ENCODE results near the gene OIT3.
"Not testable (repeated sequence)": the region's sequence is repeated elsewhere in the genome, so short reads cannot be mapped to it uniquely, and the experiment has no call there.

Gene OIT3

GRCh38 chr10:72898616-72899015 lies 5.1 kb downstream of the OIT3 start:
- no peak overlapping the region for H3K27ac ChIP-seq
- TF ChIP-seq CTCF (IDR thresholded peaks at IDR 0.05) (no peak), ZFX (IDR thresholded peaks at IDR 0.05; ENCODE audit: borderline replicate concordance) (no peak)

- TF ChIP-seq CTCF (IDR thresholded peaks at IDR 0.05) (no peak), ZFX (IDR thresholded peaks at IDR 0.05; ENCODE audit: borderline replicate concordance) (no peak)
Observed at GRCh38 chr10:72899545-72899944, 6.0 kb downstream of the OIT3 start.

GRCh38 chr10:72903941-72904446 lies 10.5 kb downstream of the OIT3 start:
- not testable (repeated sequence) for H3K27ac ChIP-seq

More at GRCh38 chr10:72899545-72899944, 6.0 kb downstream of the OIT3 start:
- no peak overlapping the region for H3K27ac ChIP-seq

GRCh38 chr10:72904806-72905205 lies 11.3 kb downstream of the OIT3 start:
- no peak overlapping the region for H3K27ac ChIP-seq
- TF ChIP-seq ZFX (IDR thresholded peaks at IDR 0.05; ENCODE audit: borderline replicate concordance), result no peak
- no peak for TF ChIP-seq CTCF (IDR thresholded peaks at IDR 0.05)

GRCh38 chr10:72906446-72906845 lies 12.9 kb downstream of the OIT3 start:
- TF ChIP-seq CTCF (IDR thresholded peaks at IDR 0.05) (no peak), ZFX (IDR thresholded peaks at IDR 0.05; ENCODE audit: borderline replicate concordance) (no peak)
- no peak overlapping the region for H3K27ac ChIP-seq

- no peak for TF ChIP-seq CTCF (IDR thresholded peaks at IDR 0.05)
- TF ChIP-seq ZFX (IDR thresholded peaks at IDR 0.05; ENCODE audit: borderline replicate concordance), result no peak
- H3K27ac ChIP-seq, result no peak overlapping the region
Observed at GRCh38 chr10:72910705-72911104, 17.2 kb downstream of the OIT3 start.

- TF ChIP-seq ZFX (IDR thresholded peaks at IDR 0.05; ENCODE audit: borderline replicate concordance) (no peak), CTCF (IDR thresholded peaks at IDR 0.05) (no peak)
- no peak overlapping the region for H3K27ac ChIP-seq
Observed at GRCh38 chr10:72911758-72912157, 18.2 kb downstream of the OIT3 start.

GRCh38 chr10:72912736-72913135 lies 19.2 kb downstream of the OIT3 start:
- H3K27ac ChIP-seq, result no peak overlapping the region
- TF ChIP-seq CTCF (IDR thresholded peaks at IDR 0.05) (no peak), ZFX (IDR thresholded peaks at IDR 0.05; ENCODE audit: borderline replicate concordance) (no peak)

Data from 22Rv1 (cell line).